ENCODE measurements around the gene LDAF1. TPM values are rescaled to one million over a fixed set of nuclear protein-coding genes. Genes with fewer than 3 reads are reported as not detected.

LDAF1 gene
- total and polyA plus RNA-seq, 8 donors = 10.1 to 103 (median 27.3) TPM

GRCh38 chr16:21172650-21173049 lies 14.2 kb downstream of the LDAF1 start:
- Histone ChIP-seq H3K36me3 (peaks cover 33 to 75% (median 73%) of the 10 kb centered on the region in 4 donors), H3K27ac (no peak overlapping the region), H3K4me1 (peaks cover 0 to 10% (median 0%) of the 10 kb centered on the region in 4 donors), H3K4me3 (no peak overlapping the region), H3K27me3 (no peaks in the 10 kb centered on the region), H3K9me3 (no peaks in the 10 kb centered on the region)
- no peak for TF ChIP-seq POLR2AphosphoS5 (IDR thresholded peaks at IDR 0.05)
- TF ChIP-seq EP300 (IDR thresholded peaks at IDR 0.05) = no peak
- TF ChIP-seq CTCF (IDR thresholded peaks at IDR 0.05) = no peak
- no peak for TF ChIP-seq POLR2A (IDR thresholded peaks at IDR 0.05)
- no peak for DNase-seq
- WGBS, 5 donors = 91 to 97% (median 92%) methylated on average over 3 of the region's 3 CpGs
- intact Hi-C loops (cut with DNase I; ENCODE audit: low total_unique reads) = no loop called here

- Histone ChIP-seq H3K27me3 (no peaks in the 10 kb centered on the region), H3K4me1 (no peaks in the 10 kb centered on the region), H3K9me3 (no peaks in the 10 kb centered on the region), H3K36me3 (peaks cover 35 to 97% (median 86%) of the 10 kb centered on the region in 4 donors), H3K4me3 (no peak overlapping the region), H3K27ac (peak overlapping the region in 1 of 5 donors; percentile 27)
- no peak for DNase-seq
- intact Hi-C loops (cut with DNase I; ENCODE audit: low total_unique reads) = no loop called here
- no peak for TF ChIP-seq EP300 (IDR thresholded peaks at IDR 0.05)
- no peak for TF ChIP-seq POLR2A (IDR thresholded peaks at IDR 0.05)
- no peak for TF ChIP-seq CTCF (IDR thresholded peaks at IDR 0.05)
- peak in 1 of 3 donors; percentile 34 for TF ChIP-seq POLR2AphosphoS5 (IDR thresholded peaks at IDR 0.05)
- 19 to 58% (median 35%) methylated on average over 1 of the region's 1 CpG for whole genome bisulfite sequencing, 5 donors
These were observed 16.9 kb downstream of the LDAF1 start for GRCh38 chr16:21175397-21175796.

DNA sequence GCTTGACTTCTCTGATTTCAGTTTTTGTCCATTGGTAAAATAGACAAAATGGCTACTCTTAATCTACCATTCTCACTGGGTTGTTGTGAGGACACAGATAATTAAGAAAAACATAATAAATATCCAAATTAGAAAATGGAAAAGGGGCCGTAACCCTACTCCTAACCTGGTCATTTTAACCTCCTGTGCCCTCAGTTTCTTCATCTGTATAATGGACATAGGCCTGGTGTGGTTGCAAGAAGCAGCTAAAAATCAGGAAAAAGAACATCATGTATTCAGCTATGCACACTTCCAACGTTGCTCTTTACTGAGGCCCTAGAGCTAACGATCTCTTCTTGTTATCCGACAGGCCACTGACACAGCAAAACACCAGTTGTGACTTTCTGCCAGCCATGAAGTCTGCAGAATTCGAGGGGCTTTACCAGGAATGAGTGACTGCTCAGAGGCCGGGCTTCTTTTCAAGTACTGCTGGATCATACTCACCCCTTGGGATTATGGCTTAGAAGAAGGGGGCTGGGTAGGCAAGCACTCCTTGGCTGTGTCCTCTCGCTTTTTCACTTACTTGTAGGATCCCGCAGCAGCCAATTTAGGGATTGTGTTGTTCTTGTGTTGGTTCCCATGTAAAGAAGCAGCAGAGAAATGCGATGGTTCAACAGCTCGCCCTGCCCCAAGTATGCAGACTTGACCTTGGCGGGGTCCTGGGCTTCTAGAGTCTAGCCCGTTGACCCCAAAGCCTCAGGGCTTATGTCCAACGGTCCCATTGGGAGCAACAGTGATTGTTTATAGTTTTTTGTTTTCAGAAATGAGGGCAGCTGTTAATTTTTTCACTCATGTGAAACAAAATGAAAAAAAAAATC lies 20.9 kb downstream of the LDAF1 start:
- H3K4me3 ChIP-seq = no peak overlapping the region
- peaks cover 19 to 80% (median 72%) of the 10 kb centered on the region in 4 donors for H3K36me3 ChIP-seq
- H3K9me3 ChIP-seq = no peaks in the 10 kb centered on the region
- TF ChIP-seq CTCF (IDR thresholded peaks at IDR 0.05) (no peak), POLR2A (IDR thresholded peaks at IDR 0.05) (no peak), EP300 (IDR thresholded peaks at IDR 0.05) (no peak), POLR2AphosphoS5 (IDR thresholded peaks at IDR 0.05) (no peak)
- WGBS, 5 donors = 69 to 83% (median 75%) methylated on average over 13 of the region's 13 CpGs
- H3K27ac ChIP-seq = peak overlapping the region in 1 of 5 donors; percentile 7
- peak in 1 of 2 donors; percentile 19 for DNase-seq
- H3K4me1 ChIP-seq = no peaks in the 10 kb centered on the region
- no peaks in the 10 kb centered on the region for H3K27me3 ChIP-seq
- intact Hi-C loops (cut with DNase I; ENCODE audit: low total_unique reads) = no loop called here

- TF ChIP-seq EP300 (IDR thresholded peaks at IDR 0.05) = no peak
- TF ChIP-seq POLR2AphosphoS5 (IDR thresholded peaks at IDR 0.05) = no peak
- no peak for TF ChIP-seq CTCF (IDR thresholded peaks at IDR 0.05)
- TF ChIP-seq POLR2A (IDR thresholded peaks at IDR 0.05) = no peak
- H3K9me3 ChIP-seq = no peaks in the 10 kb centered on the region
- no peak for DNase-seq
- no peaks in the 10 kb centered on the region for H3K4me1 ChIP-seq
- 51 to 88% (median 73%) methylated on average over 2 to 3 of the region's 3 CpGs for WGBS, 5 donors
- no peak overlapping the region for H3K4me3 ChIP-seq
- H3K36me3 ChIP-seq = peaks cover 19 to 74% (median 65%) of the 10 kb centered on the region in 4 donors
- intact Hi-C loops (cut with DNase I; ENCODE audit: low total_unique reads) = no loop called here
- H3K27me3 ChIP-seq = no peaks in the 10 kb centered on the region
- H3K27ac ChIP-seq = no peak overlapping the region
These were observed 21.5 kb downstream of the LDAF1 start for GRCh38 chr16:21179983-21180365.
